ENCODE results near the gene FCF1. TPM values are rescaled to one million over a fixed set of nuclear protein-coding genes. Genes with fewer than 3 reads are reported as not detected.

FCF1 gene
- total and polyA plus RNA-seq, 2 of the 13 experiments (the other 11 are each of a cell fraction or from before 2014, with no cell fraction given): 31.0 to 44.4 TPM

DNA sequence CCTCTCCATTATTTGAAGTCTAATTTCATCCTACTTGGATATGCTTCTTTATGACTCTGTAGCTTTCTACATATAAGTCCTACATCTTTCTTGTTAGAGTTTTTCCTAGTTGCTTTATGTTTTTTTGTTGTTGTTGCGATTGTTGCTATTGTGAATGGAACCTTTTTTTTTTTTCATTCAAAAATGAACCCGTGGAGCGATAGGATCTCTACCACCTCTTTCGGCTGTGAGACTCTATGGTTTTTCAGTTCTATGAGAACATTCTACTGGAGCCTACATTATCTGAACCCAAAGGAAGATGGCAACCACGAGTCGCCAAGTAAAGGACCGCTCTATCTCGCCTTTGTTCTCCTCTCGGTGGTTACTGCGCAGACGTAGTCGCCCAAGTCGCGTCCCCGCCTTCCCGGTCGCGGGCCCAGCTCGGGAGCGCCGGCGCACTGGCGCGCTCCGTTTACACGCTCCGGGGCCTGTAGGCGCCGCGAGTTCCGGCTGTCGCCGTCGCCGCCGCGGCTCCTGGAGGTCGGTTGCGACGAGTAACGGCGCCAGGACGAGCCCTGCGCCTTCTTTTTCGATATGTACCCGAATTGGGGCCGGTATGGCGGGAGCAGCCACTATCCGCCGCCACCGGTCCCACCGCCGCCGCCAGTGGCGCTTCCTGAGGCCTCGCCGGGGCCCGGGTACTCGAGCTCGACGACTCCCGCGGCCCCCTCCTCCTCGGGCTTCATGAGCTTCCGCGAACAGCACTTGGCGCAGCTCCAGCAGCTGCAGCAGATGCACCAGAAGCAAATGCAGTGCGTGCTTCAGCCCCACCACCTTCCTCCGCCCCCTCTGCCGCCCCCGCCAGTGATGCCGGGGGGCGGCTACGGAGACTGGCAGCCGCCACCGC lies 50.2 kb downstream of the FCF1 start, which contains the start of gene YLPM1 (continued):
- TF ChIP-seq PRDM4 (CRISPR knock-in tag; IDR thresholded peaks at IDR 0.05; ENCODE audit: borderline replicate concordance) (no peak), SMAD9 (CRISPR knock-in tag; IDR thresholded peaks at IDR 0.05) (no peak), ZNF20 (CRISPR knock-in tag; IDR thresholded peaks at IDR 0.05) (no peak), MEIS1 (CRISPR knock-in tag; IDR thresholded peaks at IDR 0.05; ENCODE audit: borderline replicate concordance) (no peak), CAMTA2 (CRISPR knock-in tag; IDR thresholded peaks at IDR 0.05; ENCODE audit: borderline replicate concordance) (no peak), ATF7-NPFF (CRISPR knock-in tag; IDR thresholded peaks at IDR 0.05; ENCODE audit: low read depth) (peak; percentile 58; the same call in 1 of the 2 replicates), NFE2L1 (CRISPR knock-in tag; IDR thresholded peaks at IDR 0.05; ENCODE audit: borderline replicate concordance) (no peak), ZSCAN25 (CRISPR knock-in tag; IDR thresholded peaks at IDR 0.05) (no peak), ZNF562 (CRISPR knock-in tag; IDR thresholded peaks at IDR 0.05; ENCODE audit: borderline replicate concordance) (no peak), ZNF292 (CRISPR knock-in tag; IDR thresholded peaks at IDR 0.05; ENCODE audit: borderline replicate concordance, low read depth) (no peak), SOX5 (CRISPR knock-in tag; IDR thresholded peaks at IDR 0.05; ENCODE audit: borderline replicate concordance) (peak; percentile 61; the same call in 1 of the 2 replicates), ZFP82 (CRISPR knock-in tag; IDR thresholded peaks at IDR 0.05; ENCODE audit: borderline replicate concordance) (no peak; the same call in 1 of the 2 replicates), ZNF747 (CRISPR knock-in tag; IDR thresholded peaks at IDR 0.05; ENCODE audit: borderline replicate concordance) (no peak; the same call in none of the 2 replicates), ZNF296 (CRISPR knock-in tag; conservative IDR thresholded peaks at IDR 0.05) (no peak), FUBP1 (CRISPR knock-in tag; IDR thresholded peaks at IDR 0.05; ENCODE audit: borderline replicate concordance) (no peak), ATF7 (IDR thresholded peaks at IDR 0.05) (no peak), ATF7 (CRISPR knock-in tag; IDR thresholded peaks at IDR 0.05) (no peak), HOXA5 (CRISPR knock-in tag; IDR thresholded peaks at IDR 0.05) (peak; percentile 94), ZNF784 (CRISPR knock-in tag; IDR thresholded peaks at IDR 0.05; ENCODE audit: borderline replicate concordance) (no peak; the same call in 1 of the 2 replicates)
- TF ChIP-seq, protein P1, sequence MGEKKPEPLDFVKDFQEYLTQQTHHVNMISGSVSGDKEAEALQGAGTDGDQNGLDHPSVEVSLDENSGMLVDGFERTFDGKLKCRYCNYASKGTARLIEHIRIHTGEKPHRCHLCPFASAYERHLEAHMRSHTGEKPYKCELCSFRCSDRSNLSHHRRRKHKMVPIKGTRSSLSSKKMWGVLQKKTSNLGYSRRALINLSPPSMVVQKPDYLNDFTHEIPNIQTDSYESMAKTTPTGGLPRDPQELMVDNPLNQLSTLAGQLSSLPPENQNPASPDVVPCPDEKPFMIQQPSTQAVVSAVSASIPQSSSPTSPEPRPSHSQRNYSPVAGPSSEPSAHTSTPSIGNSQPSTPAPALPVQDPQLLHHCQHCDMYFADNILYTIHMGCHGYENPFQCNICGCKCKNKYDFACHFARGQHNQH (CRISPR knock-in tag; IDR thresholded peaks at IDR 0.05): peak; percentile 57; the same call in 1 of the 2 replicates
- TF ChIP-seq, protein P2, sequence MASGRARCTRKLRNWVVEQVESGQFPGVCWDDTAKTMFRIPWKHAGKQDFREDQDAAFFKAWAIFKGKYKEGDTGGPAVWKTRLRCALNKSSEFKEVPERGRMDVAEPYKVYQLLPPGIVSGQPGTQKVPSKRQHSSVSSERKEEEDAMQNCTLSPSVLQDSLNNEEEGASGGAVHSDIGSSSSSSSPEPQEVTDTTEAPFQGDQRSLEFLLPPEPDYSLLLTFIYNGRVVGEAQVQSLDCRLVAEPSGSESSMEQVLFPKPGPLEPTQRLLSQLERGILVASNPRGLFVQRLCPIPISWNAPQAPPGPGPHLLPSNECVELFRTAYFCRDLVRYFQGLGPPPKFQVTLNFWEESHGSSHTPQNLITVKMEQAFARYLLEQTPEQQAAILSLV (CRISPR knock-in tag; IDR thresholded peaks at IDR 0.05; ENCODE audit: borderline replicate concordance): peak; percentile 50; the same call in 1 of the 2 replicates
